GM12878 (cell line): ENCODE measurements around the gene MMD. TPM values are rescaled to one million over a fixed set of nuclear protein-coding genes. Genes with fewer than 3 reads are reported as not detected.

ENCODE experiments used
- ATAC-seq: fragments of 200-7000 bp; cut with Tn5 transposase; 3 replicates; pipeline ENCODE4 v1.9.1; 2020; ENCODE audit warnings: mild to moderate bottlenecking, moderate library complexity
- BruUV-seq: library from RNA; stranded (reverse); fragments of 400-500 nt; replicated peaks from 2 replicates; lab custom pipeline; 2021; lab: Mats Ljungman, UMichigan
- CTCF ChIA-PET: fragments of 300-600 bp; sonication (Branson Sonifier 250); formaldehyde crosslinking; extraction: SDS; loops from one replicate; lab custom pipeline; 2021; ENCODE audit warnings: inconsistent platforms; lab: Yijun Ruan, JAX
- POLR2A ChIA-PET: fragments of 350-600 bp; formaldehyde crosslinking; extraction: SDS; loops from one replicate; lab custom pipeline; 2021; ENCODE audit warnings: inconsistent platforms; lab: Charles Lee
- RAD21 ChIA-PET: fragments of 300-600 bp; sonication (Branson Sonifier 250); formaldehyde crosslinking; loops from one replicate; lab custom pipeline; 2023; ENCODE audit warnings: antibody characterized with exemption; ENCODE audit not compliant: unreplicated experiment; lab: Charles Lee
- SMC1A ChIA-PET: fragments of 300-600 bp; sonication (Branson Sonifier 250); formaldehyde crosslinking; loops from one replicate; lab custom pipeline; 2023; ENCODE audit not compliant: unreplicated experiment, uncharacterized antibody; lab: Charles Lee
- DNase-seq: peaks from one replicate; pipeline ENCODE4 v3.0.0-alpha.2; 2011; ENCODE audit warnings: low read depth, low spot score
- FAIRE-seq: peaks from 3 replicates; lab custom pipeline; 2011; peaks lifted over from hg19 to GRCh38; lab: Jason Lieb, UNC
- H2AFZ ChIP-seq: 2 replicates; pipeline ENCODE4 v1.6.0; 2011; ENCODE audit warnings: low read depth, low read length, control low read depth; ENCODE audit not compliant: control insufficient read depth
- H3K27ac ChIP-seq: 2 replicates; pipeline ENCODE4 v1.5.1; 2011; ENCODE audit warnings: control low read depth; ENCODE audit not compliant: control insufficient read depth, insufficient read depth
- H3K27me3 ChIP-seq, 2 experiments: replicated peaks in 1 of 2; 2 replicates each; pipeline versions ENCODE4 v1.6.0 to v1.6.1; 2011; ENCODE audit warnings: low read length in 1 of 2; ENCODE audit not compliant: control insufficient read depth in 2 of 2, insufficient read depth in 2 of 2
- H3K36me3 ChIP-seq, 2 experiments: 2 replicates each; pipeline ENCODE4 v1.5.1; 2011; ENCODE audit warnings: low read length in 1 of 2; ENCODE audit not compliant: control insufficient read depth in 2 of 2, insufficient read depth in 2 of 2
- H3K4me1 ChIP-seq: 2 replicates; pipeline ENCODE4 v1.6.1; 2011; ENCODE audit warnings: mild to moderate bottlenecking, low read length, moderate library complexity, mixed read lengths; ENCODE audit not compliant: control insufficient read depth, insufficient read depth
- H3K4me2 ChIP-seq: 2 replicates; pipeline ENCODE4 v1.6.0; 2011; ENCODE audit warnings: control low read depth; ENCODE audit not compliant: control insufficient read depth, insufficient read depth
- H3K4me3 ChIP-seq: fragments of 200-600 bp; sonication (generic); 2 replicates; pipeline ENCODE4 v1.5.1; 2016
- H3K79me2 ChIP-seq: 2 replicates; pipeline ENCODE4 v1.6.0; 2011; ENCODE audit warnings: low read length; ENCODE audit not compliant: control insufficient read depth, insufficient read depth
- H3K9ac ChIP-seq: 2 replicates; pipeline ENCODE4 v1.8.0; 2011; ENCODE audit warnings: low read length, control low read depth, mixed read lengths; ENCODE audit not compliant: control insufficient read depth, insufficient read depth
- H3K9me3 ChIP-seq: replicated peaks from 3 replicates; pipeline ENCODE4 v1.5.1; 2011; ENCODE audit warnings: mild to moderate bottlenecking, low read length; ENCODE audit not compliant: control insufficient read depth, insufficient read depth
- H4K20me1 ChIP-seq: 2 replicates; pipeline ENCODE4 v1.6.0; 2011; ENCODE audit not compliant: control insufficient read depth, insufficient read depth
- CEBPB ChIP-seq, 2 experiments: fragments of 150-350 bp in 1 of 2; IDR thresholded peaks; 2 replicates each; pipeline ENCODE4 v1.6.1; 2012 to 2014; ENCODE audit warnings: low read depth in 2 of 2, low read length in 2 of 2, borderline replicate concordance in 1 of 2, inconsistent platforms in 1 of 2
- EED ChIP-seq: sonication (generic); IDR thresholded peaks from 2 replicates; pipeline ENCODE4 v1.6.1; 2016; ENCODE audit warnings: antibody characterized with exemption, low read depth
- NFYA ChIP-seq: IDR thresholded peaks from 2 replicates; pipeline ENCODE4 v1.6.1; 2011; ENCODE audit warnings: low read depth, mild to moderate bottlenecking, low read length, improper control_type of control experiment, borderline replicate concordance
- POLR2AphosphoS5 ChIP-seq: IDR thresholded peaks from 2 replicates; pipeline ENCODE4 v1.6.1; 2011; ENCODE audit warnings: mild to moderate bottlenecking, low read length, inconsistent platforms
- RBBP5 ChIP-seq: fragments of 200-600 bp; sonication (generic); conservative IDR thresholded peaks from 2 replicates; pipeline ENCODE4 v1.6.1; 2016
- ZNF384 ChIP-seq: IDR thresholded peaks from 2 replicates; pipeline ENCODE4 v1.6.1; 2012; ENCODE audit warnings: low read depth, mild to moderate bottlenecking, low read length, improper control_type of control experiment, borderline replicate concordance
- WGBS: methylation state at CpG from one replicate; pipeline ENCODE4 v1.1.6; 2016; ENCODE audit warnings: low lambda C conversion rate; ENCODE audit not compliant: insufficient replicate concordance, insufficient coverage; ENCODE audit errors: missing lambda C conversion rate; 5-methylcytosine and 5-hydroxymethylcytosine counted together
- in situ Hi-C: fragments of 300-500 bp; cut with MboI; formaldehyde crosslinking; loops from 9 replicates; pipeline ENCODE4 v1.14.3; 2018; ENCODE audit warnings: mixed read lengths
- intact Hi-C: fragments of 100-400 bp; cut with micrococcal nuclease; formaldehyde crosslinking; loops from one replicate; pipeline ENCODE4 v1.14.2; 2022; ENCODE audit not compliant: unreplicated experiment
- polyA plus RNA-seq, 11 experiments: library from polyadenylated mRNA; depleted of rRNA in 4 of 11; unstranded in 6 of 11; stranded (reverse) in 5 of 11; fragments of >200 nt; fragmentation: Nextera tagmentation in 4 of 11; fragmentation: Illumina TruSeq in 1 of 11; extraction: Ambion mirVana in 4 of 11; extraction: Trizol in 1 of 11; gene quantifications; 1 replicate in 1 of 11; 2 replicates in 10 of 11; pipeline versions ENCODE4 v1.2.1 to v1.2.3, GENCODE V29; 2011 to 2016; ENCODE audit warnings: inconsistent platforms in 2 of 11, missing spikeins in 2 of 11, low read depth in 1 of 11
- total RNA-seq, 4 experiments: library from RNA; depleted of rRNA in 3 of 4; stranded (reverse); fragments of >200 nt in 3 of 4; fragmentation: Illumina TruSeq in 1 of 4; extraction: Trizol in 1 of 4; gene quantifications; 2 replicates each; pipeline versions ENCODE4 v1.2.1 to v1.2.3, GENCODE V29; 2013 to 2021

MMD gene
- total and polyA plus RNA-seq, 10 of the 15 experiments (the other 5 are each of a cell fraction or from before 2014, with no cell fraction given), result 8.0 to 46.7 (median 22.3) TPM

- TF ChIP-seq NFYA, result no peak
- no peak for TF ChIP-seq ZNF384
- TF ChIP-seq RBBP5, result no peak
- TF ChIP-seq CEBPB (IDR thresholded peaks at IDR 0.05; ENCODE audit: borderline replicate concordance in 1 of 2, low read depth in 2 of 2, low read length in 2 of 2), result no peak
- 0 out of 2 replicates have a peak, but pooled peaks have one; percentile 24 for TF ChIP-seq EED
Measured at GRCh38 chr17:55420067-55420775, 1.4 kb downstream of the MMD start (continued).

GRCh38 chr17:55418369-55419268, 3.0 kb downstream of the MMD start:
- POLR2A ChIA-PET, result interaction anchor here (1.2 to 6.4 kb wide), 6 partner anchors 11 to 65 kb away, joined by 3 to 106 read pairs (median 8); no protein-coding TSS in a partner anchor
- peak; percentile 52 for TF ChIP-seq POLR2AphosphoS5
- no peak for TF ChIP-seq NFYA
- Histone ChIP-seq H3K36me3 (peaks cover 0 to 3% of the 10 kb centered on the region in 2 experiments; a peak in 2 of 4 replicates), H3K27ac (peak overlapping the region; percentile 91), H3K9me3 (no peaks in the 10 kb centered on the region), H3K79me2 (peaks cover 81% of the 10 kb centered on the region), H3K4me1 (peaks cover 18% of the 10 kb centered on the region), H2AFZ (no peak overlapping the region), H4K20me1 (no peaks in the 10 kb centered on the region), H3K27me3 (no peaks in the 10 kb centered on the region), H3K4me3 (peak overlapping the region; percentile 94), H3K4me2 (peak overlapping the region; percentile 77), H3K9ac (peak overlapping the region; percentile 99; the same call in 1 of the 2 replicates)
- RAD21 ChIA-PET, result interaction anchor here (0.5 to 8.9 kb wide), 17 partner anchors 8 to 428 kb away, joined by 3 to 99 read pairs (median 5); partner anchors contain the start of genes PCTP and SMIM36
- intact Hi-C loops (no loop called here), in situ Hi-C loops (no loop called here)
- BruUV-seq, result no TSS peak
- ATAC-seq (no peak; the same call in 2 of the 3 replicates), FAIRE-seq (no peak), DNase-seq (no peak)
- CTCF ChIA-PET, result interaction anchor here (0.6 to 5.3 kb wide), 11 partner anchors 8 to 297 kb away, joined by 3 to 32 read pairs (median 4); partner anchors contain the start of gene SMIM36
- SMC1A ChIA-PET, result interaction anchor here (0.7 to 16.9 kb wide), 16 partner anchors 8 to 99 kb away, joined by 3 to 359 read pairs (median 10); partner anchors contain the start of gene SMIM36
- WGBS, result 98% methylated on average over 3 of the region's 3 CpGs
